Measurements from ENCODE around the gene LHFPL4.

- no peak for TF ChIP-seq CTCF (IDR thresholded peaks at IDR 0.05)
- no peak for TF ChIP-seq POLR2A (IDR thresholded peaks at IDR 0.05)
- no peak for TF ChIP-seq EP300 (IDR thresholded peaks at IDR 0.05)
Measured at GRCh38 chr3:9497821-9498565, 55.6 kb downstream of the LHFPL4 start.
